K562 (cell line): ENCODE data around the gene CCNY. TPM values are rescaled to one million over a fixed set of nuclear protein-coding genes. Genes with fewer than 3 reads are reported as not detected.
"Not testable (repeated sequence)": the region's sequence is repeated elsewhere in the genome, so short reads cannot be mapped to it uniquely, and the experiment has no call there.

ENCODE experiments used
- ATAC-seq: fragments of 200-7000 bp; cut with Tn5 transposase; 3 replicates; pipeline ENCODE4 v1.9.1; 2020; ENCODE audit warnings: moderate library complexity
- BruUV-seq: library from RNA; stranded (reverse); fragments of 400-500 nt; replicated peaks from 2 replicates; lab custom pipeline; 2021; lab: Mats Ljungman, UMichigan
- CTCF ChIA-PET: fragments of 300-600 bp; formaldehyde crosslinking; extraction: SDS; loops from one replicate; lab custom pipeline; 2021; ENCODE audit warnings: low intra/inter-chr PET ratio; lab: Yijun Ruan, JAX
- POLR2A ChIA-PET: fragments of 300-600, 350-650 bp; sonication (Branson Sonifier 250); formaldehyde crosslinking; extraction: SDS; loops from one replicate; lab custom pipeline; 2021; ENCODE audit warnings: antibody characterized with exemption, inconsistent platforms; lab: Yijun Ruan, JAX
- DNase-seq, 4 experiments: peaks; one replicate each; pipeline versions ENCODE4 v3.0.0 to v3.0.0-alpha.2; 2011 to 2018; ENCODE audit warnings: low spot score in 3 of 4, mixed read lengths in 3 of 4; ENCODE audit errors: extremely low read depth in 1 of 4
- FAIRE-seq: peaks from 2 replicates; lab custom pipeline; 2011; peaks lifted over from hg19 to GRCh38; lab: Jason Lieb, UNC
- H2AFZ ChIP-seq: 2 replicates; pipeline ENCODE4 v1.6.0; 2011; ENCODE audit warnings: low read depth, low read length, control low read depth, inconsistent platforms
- H3K27ac ChIP-seq: fragments of 200-600 bp; 3 replicates; pipeline ENCODE4 v1.8.0; 2011; ENCODE audit warnings: low read depth, mild to moderate bottlenecking, control low read depth, inconsistent platforms, low read length, moderate library complexity, mixed read lengths; ENCODE audit errors: extremely low read depth
- H3K27me3 ChIP-seq, 2 experiments: fragments of 300-600 bp in 1 of 2; 2 replicates in 1 of 2; 3 replicates in 1 of 2; pipeline versions ENCODE4 v1.6.0 to v1.8.0; 2011; ENCODE audit warnings: inconsistent platforms in 2 of 2, low read length in 2 of 2, mild to moderate bottlenecking in 1 of 2, mixed read lengths in 1 of 2, moderate library complexity in 1 of 2; ENCODE audit not compliant: control insufficient read depth in 2 of 2, insufficient read depth in 2 of 2
- H3K36me3 ChIP-seq: fragments of 300-600 bp; 3 replicates; pipeline ENCODE4 v1.8.0; 2011; ENCODE audit warnings: mild to moderate bottlenecking, low read length, inconsistent platforms; ENCODE audit not compliant: control insufficient read depth, insufficient read depth
- H3K4me1 ChIP-seq, 2 experiments: fragments of 200-600 bp in 1 of 2; replicated peaks in 1 of 2; 2 replicates in 1 of 2; 3 replicates in 1 of 2; pipeline versions ENCODE4 v1.5.1 to v1.8.0; 2011; ENCODE audit warnings: inconsistent platforms in 2 of 2, low read length in 2 of 2, mild to moderate bottlenecking in 1 of 2, mixed read lengths in 1 of 2, moderate library complexity in 1 of 2; ENCODE audit not compliant: control insufficient read depth in 2 of 2, insufficient read depth in 2 of 2
- H3K4me2 ChIP-seq: 2 replicates; pipeline ENCODE4 v1.6.1; 2011; ENCODE audit warnings: low read length, control low read depth, inconsistent platforms, mixed read lengths; ENCODE audit not compliant: insufficient read depth
- H3K4me3 ChIP-seq: fragments of 200-600 bp; sonication (generic), shearing (Covaris generic); 2 replicates; pipeline ENCODE4 v1.5.1; 2016; ENCODE audit warnings: control low read depth, inconsistent platforms
- H3K79me2 ChIP-seq: fragments of 200-600 bp; 3 replicates; pipeline ENCODE4 v1.8.0; 2011; ENCODE audit warnings: low read length, inconsistent platforms; ENCODE audit not compliant: control insufficient read depth, insufficient read depth
- H3K9ac ChIP-seq, 2 experiments: 2 replicates each; pipeline versions ENCODE4 v1.6.0 to v1.6.1; 2011; ENCODE audit warnings: low read depth in 2 of 2, low read length in 2 of 2, control low read depth in 1 of 2, inconsistent platforms in 1 of 2, mild to moderate bottlenecking in 1 of 2, mixed read lengths in 1 of 2; ENCODE audit not compliant: insufficient read depth in 1 of 2
- H3K9me1 ChIP-seq: one replicate; pipeline ENCODE4 v1.6.0; 2011; ENCODE audit warnings: inconsistent platforms, mild to moderate bottlenecking, low read length, moderate library complexity; ENCODE audit not compliant: control insufficient read depth, insufficient read depth
- H3K9me3 ChIP-seq: replicated peaks from 2 replicates; pipeline ENCODE4 v1.5.1; 2011; ENCODE audit warnings: low read depth, low read length, inconsistent platforms; ENCODE audit not compliant: control insufficient read depth, insufficient read depth
- H4K20me1 ChIP-seq: replicated peaks from 2 replicates; pipeline ENCODE4 v1.6.1; 2011; ENCODE audit warnings: low read length, inconsistent platforms, mixed read lengths; ENCODE audit not compliant: control insufficient read depth, insufficient read depth
- FIP1L1 ChIP-seq: fragments of 200-400 bp; formaldehyde crosslinking; IDR thresholded peaks from 2 replicates; pipeline ENCODE4 v1.6.1; 2018; ENCODE audit warnings: mild to moderate bottlenecking, low read depth, low read length; ENCODE audit not compliant: poor library complexity, severe bottlenecking
- LCOR ChIP-seq: sonication (generic); formaldehyde crosslinking; IDR thresholded peaks from 2 replicates; pipeline ENCODE4 v1.8.0; 2022; ENCODE audit warnings: mild to moderate bottlenecking, missing genetic modification reagents
- RBM15 ChIP-seq: fragments of 200-400 bp; formaldehyde crosslinking; IDR thresholded peaks from 2 replicates; pipeline ENCODE4 v1.6.1; 2018; ENCODE audit warnings: mild to moderate bottlenecking, low read length, moderate library complexity; ENCODE audit not compliant: insufficient read depth
- RBM34 ChIP-seq: fragments of 200-400 bp; formaldehyde crosslinking; IDR thresholded peaks from 2 replicates; pipeline ENCODE4 v1.6.1; 2018; ENCODE audit warnings: low read length, borderline replicate concordance; ENCODE audit not compliant: insufficient read depth
- ZNF354B ChIP-seq: fragments of 250-450 bp; sonication (Bioruptor Pico); IDR thresholded peaks from 2 replicates; pipeline ENCODE4 v1.4.0; 2020
- WGBS: fragments of 100-300 bp; shearing (Covaris generic); methylation state at CpG from one replicate; pipeline ENCODE4 v1.1.6; 2016; ENCODE audit warnings: low coverage, mixed read lengths; ENCODE audit not compliant: insufficient coverage; ENCODE audit errors: missing lambda C conversion rate; 5-methylcytosine and 5-hydroxymethylcytosine counted together
- in situ Hi-C: fragments of 300-500 bp; cut with MboI; formaldehyde crosslinking; loops from 4 replicates; pipeline ENCODE4 v1.15.0; 2018; ENCODE audit warnings: inconsistent platforms, mixed read lengths
- intact Hi-C: fragments of 100-400 bp; cut with micrococcal nuclease; formaldehyde crosslinking; loops from 2 replicates; pipeline ENCODE4 v1.14.2; 2022
- polyA plus RNA-seq, 8 experiments: library from polyadenylated mRNA; depleted of rRNA in 4 of 8; stranded (reverse) in 5 of 8; unstranded in 3 of 8; fragments of >200 nt; fragmentation: Nextera tagmentation in 2 of 8; fragmentation: Illumina TruSeq in 1 of 8; extraction: Ambion mirVana in 2 of 8; extraction: Trizol in 1 of 8; gene quantifications; 2 replicates each; pipeline versions ENCODE4 v1.2.1 to v1.2.3, GENCODE V29; 2011 to 2014; ENCODE audit warnings: inconsistent platforms in 1 of 8, missing spikeins in 1 of 8
- total RNA-seq, 7 experiments: library from RNA; depleted of rRNA in 6 of 7; stranded (reverse); fragments of >200 nt in 6 of 7; fragmentation: Illumina TruSeq in 2 of 7; extraction: Trizol in 2 of 7; gene quantifications; 2 replicates each; pipeline versions ENCODE4 v1.2.1 to v1.2.3, GENCODE V29; 2011 to 2021; ENCODE audit warnings: low replicate concordance in 1 of 7

The CCNY gene
- total and polyA plus RNA-seq, 9 of the 15 experiments (the other 6 are each of a cell fraction or from before 2014, with no cell fraction given): 8.4 to 109 (median 38.6) TPM

DNA sequence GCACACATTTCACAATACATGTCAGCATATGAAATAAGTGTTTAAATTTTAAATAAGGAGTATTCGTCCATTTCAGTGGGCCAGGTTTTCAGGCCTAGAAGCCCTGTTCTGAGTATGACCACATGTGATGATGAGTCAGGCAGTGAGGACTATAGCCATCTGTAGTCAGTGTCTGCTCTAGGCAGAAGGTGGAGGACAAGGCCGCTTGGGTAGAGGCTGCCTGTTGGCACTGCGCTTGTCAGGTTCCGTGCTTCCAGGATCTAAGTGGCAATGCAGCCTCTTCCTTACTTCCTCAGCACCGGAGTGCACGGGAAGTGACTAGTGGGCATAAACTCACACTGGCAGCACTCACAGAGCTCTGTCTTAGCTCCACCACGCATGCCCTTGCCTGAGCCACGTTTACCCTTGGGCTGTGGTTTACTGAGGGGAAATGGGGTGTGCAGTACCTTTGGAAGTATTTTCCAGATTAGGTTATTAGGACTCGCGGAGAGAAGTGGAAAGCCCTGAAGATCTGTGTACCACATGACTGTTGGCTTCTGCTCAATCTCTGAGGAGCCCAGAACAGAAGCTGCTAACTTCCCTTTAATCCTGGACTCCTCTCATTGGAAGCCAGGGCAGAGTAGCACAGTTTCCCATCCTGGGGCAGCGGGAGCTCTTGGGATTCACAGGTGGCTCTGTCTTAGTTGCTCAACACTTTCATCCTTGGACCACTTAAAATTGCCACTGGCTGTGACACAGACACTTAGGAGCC lies 181.3 kb downstream of the CCNY start:
- Histone ChIP-seq H3K4me1 (peaks cover 0 to 18% of the 10 kb centered on the region in 2 experiments; a peak in 2 of 5 replicates), H3K9me1 (no peaks in the 10 kb centered on the region), H3K4me2 (no peak overlapping the region), H4K20me1 (peaks cover 14% of the 10 kb centered on the region; the same call in 1 of the 2 replicates), H3K27ac (no peak overlapping the region), H3K79me2 (peaks cover 43% of the 10 kb centered on the region), H3K36me3 (peaks cover 7% of the 10 kb centered on the region; the same call in 2 of the 3 replicates), H3K9ac (no peak overlapping the region), H3K9me3 (no peaks in the 10 kb centered on the region), H2AFZ (no peak overlapping the region), H3K27me3 (no peaks in the 10 kb centered on the region), H3K4me3 (no peak overlapping the region)
- DNase-seq (no peak), ATAC-seq (no peak), FAIRE-seq (no peak)
- BruUV-seq: no TSS peak
- 94% methylated on average over 11 of the region's 11 CpGs for WGBS
- POLR2A ChIA-PET: interaction anchor here (0.6 to 0.7 kb wide), 3 partner anchors 131 to 1281 kb away, joined by 3 read pairs; no protein-coding TSS in a partner anchor
- in situ Hi-C loops: no loop called here
- CTCF ChIA-PET: no interaction called here
- intact Hi-C loops: no loop called here
- no peak for TF ChIP-seq ZNF354B (CRISPR knock-in tag)
- TF ChIP-seq RBM15: no peak
- no peak for TF ChIP-seq FIP1L1
- TF ChIP-seq RBM34: no peak
- TF ChIP-seq LCOR (CRISPR knock-in tag): no peak

DNA sequence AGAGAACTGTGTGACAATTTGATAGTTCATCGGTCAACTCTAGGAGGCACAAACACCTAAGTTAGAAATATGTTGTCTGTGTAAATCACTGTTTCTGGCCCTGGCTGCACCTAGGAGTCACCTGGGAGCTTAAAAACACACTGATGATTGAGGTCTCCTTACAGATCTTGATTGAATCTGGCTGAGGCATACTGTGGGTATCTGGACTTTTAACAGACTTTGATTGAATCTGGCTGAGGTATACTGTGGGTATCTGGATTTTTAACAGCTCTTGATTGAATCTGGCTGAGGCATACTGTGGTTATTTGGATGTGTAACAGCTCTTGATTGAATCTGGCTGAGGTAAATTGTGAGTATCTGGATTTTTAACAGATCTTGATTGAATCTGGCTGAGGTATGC lies 181.9 kb downstream of the CCNY start:
- POLR2A ChIA-PET: interaction anchor here (0.6 to 0.7 kb wide), 2 partner anchors 813 to 1281 kb away, joined by 3 read pairs; no protein-coding TSS in a partner anchor
- H3K9ac ChIP-seq, in situ Hi-C loops, H3K4me2 ChIP-seq, ATAC-seq, DNase-seq, H3K9me3 ChIP-seq, intact Hi-C loops, H3K36me3 ChIP-seq, FAIRE-seq, H2AFZ ChIP-seq, H3K4me3 ChIP-seq, BruUV-seq, H3K27ac ChIP-seq, CTCF ChIA-PET, H3K9me1 ChIP-seq, H3K27me3 ChIP-seq: not testable (repeated sequence)
- peaks cover 43% of the 10 kb centered on the region for H3K79me2 ChIP-seq
- peaks cover 0 to 18% of the 10 kb centered on the region in 2 experiments; a peak in 2 of 5 replicates for H3K4me1 ChIP-seq
- 100% methylated on average over 1 of the region's 1 CpG for WGBS
- peaks cover 14% of the 10 kb centered on the region; the same call in 1 of the 2 replicates for H4K20me1 ChIP-seq
